Peyer's patch (tissue), 4 donors: ENCODE measurements around the gene TSPO.

Source experiments
- POLR2A ChIP-seq, 2 donors: fragments of 450-650 bp; IDR thresholded peaks; one replicate each; pipeline ENCODE4 v1.5.1; 2017; ENCODE audit warnings: antibody characterized with exemption in 2 of 2, mild to moderate bottlenecking in 2 of 2, moderate library complexity in 2 of 2
- TF ChIP-seq, protein P1 (sequence below), 6 experiments: fragments of 450-650 bp in 4 of 6; fragments of 200-600 bp in 2 of 6; sonication (generic) in 1 of 6; IDR thresholded peaks; one replicate each; pipeline ENCODE4 v1.5.1; 2017 to 2019; ENCODE audit warnings: antibody characterized with exemption in 6 of 6, mild to moderate bottlenecking in 3 of 6, moderate library complexity in 1 of 6

DNA sequence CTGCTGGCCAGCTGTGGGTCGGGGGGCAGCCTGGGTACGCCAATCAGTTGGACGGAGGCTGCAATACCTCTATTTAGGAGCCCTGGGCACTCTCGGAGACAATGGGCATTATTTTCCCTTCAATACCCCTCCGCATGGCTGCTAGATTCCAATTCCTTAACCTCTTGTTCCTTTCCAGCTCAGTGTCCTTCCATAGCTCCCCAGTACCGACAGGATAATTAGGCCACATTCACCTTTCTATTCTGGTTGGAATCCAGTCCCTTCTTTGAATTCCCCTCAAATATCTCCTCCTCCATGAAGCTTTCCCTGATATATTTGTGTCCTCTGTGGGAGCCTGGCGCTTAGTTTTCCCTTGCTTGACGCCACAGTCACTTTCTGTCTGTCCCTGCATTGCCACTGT is 45.1 kb upstream of the TSPO start:
- TF ChIP-seq, protein P1, sequence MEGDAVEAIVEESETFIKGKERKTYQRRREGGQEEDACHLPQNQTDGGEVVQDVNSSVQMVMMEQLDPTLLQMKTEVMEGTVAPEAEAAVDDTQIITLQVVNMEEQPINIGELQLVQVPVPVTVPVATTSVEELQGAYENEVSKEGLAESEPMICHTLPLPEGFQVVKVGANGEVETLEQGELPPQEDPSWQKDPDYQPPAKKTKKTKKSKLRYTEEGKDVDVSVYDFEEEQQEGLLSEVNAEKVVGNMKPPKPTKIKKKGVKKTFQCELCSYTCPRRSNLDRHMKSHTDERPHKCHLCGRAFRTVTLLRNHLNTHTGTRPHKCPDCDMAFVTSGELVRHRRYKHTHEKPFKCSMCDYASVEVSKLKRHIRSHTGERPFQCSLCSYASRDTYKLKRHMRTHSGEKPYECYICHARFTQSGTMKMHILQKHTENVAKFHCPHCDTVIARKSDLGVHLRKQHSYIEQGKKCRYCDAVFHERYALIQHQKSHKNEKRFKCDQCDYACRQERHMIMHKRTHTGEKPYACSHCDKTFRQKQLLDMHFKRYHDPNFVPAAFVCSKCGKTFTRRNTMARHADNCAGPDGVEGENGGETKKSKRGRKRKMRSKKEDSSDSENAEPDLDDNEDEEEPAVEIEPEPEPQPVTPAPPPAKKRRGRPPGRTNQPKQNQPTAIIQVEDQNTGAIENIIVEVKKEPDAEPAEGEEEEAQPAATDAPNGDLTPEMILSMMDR (IDR thresholded peaks at IDR 0.05): no peak
- TF ChIP-seq POLR2A (IDR thresholded peaks at IDR 0.05): no peak
